ENCODE measurements around the gene CCNF.

GRCh38 chr16:2494616-2495015 lies 65.4 kb downstream of the CCNF start:
- no peak for TF ChIP-seq BRCA1 (IDR thresholded peaks at IDR 0.05; ENCODE audit: low read depth, low read length)
- no peak for TF ChIP-seq POLR2A (IDR thresholded peaks at IDR 0.05; ENCODE audit: control extremely low read depth in 1 of 2, low read depth in 2 of 2, low read length in 2 of 2)
- TF ChIP-seq, protein P1, sequence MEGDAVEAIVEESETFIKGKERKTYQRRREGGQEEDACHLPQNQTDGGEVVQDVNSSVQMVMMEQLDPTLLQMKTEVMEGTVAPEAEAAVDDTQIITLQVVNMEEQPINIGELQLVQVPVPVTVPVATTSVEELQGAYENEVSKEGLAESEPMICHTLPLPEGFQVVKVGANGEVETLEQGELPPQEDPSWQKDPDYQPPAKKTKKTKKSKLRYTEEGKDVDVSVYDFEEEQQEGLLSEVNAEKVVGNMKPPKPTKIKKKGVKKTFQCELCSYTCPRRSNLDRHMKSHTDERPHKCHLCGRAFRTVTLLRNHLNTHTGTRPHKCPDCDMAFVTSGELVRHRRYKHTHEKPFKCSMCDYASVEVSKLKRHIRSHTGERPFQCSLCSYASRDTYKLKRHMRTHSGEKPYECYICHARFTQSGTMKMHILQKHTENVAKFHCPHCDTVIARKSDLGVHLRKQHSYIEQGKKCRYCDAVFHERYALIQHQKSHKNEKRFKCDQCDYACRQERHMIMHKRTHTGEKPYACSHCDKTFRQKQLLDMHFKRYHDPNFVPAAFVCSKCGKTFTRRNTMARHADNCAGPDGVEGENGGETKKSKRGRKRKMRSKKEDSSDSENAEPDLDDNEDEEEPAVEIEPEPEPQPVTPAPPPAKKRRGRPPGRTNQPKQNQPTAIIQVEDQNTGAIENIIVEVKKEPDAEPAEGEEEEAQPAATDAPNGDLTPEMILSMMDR (IDR thresholded peaks at IDR 0.05; ENCODE audit: control extremely low read depth in 1 of 3, insufficient read depth in 1 of 3, low read depth in 1 of 3, low read length in 3 of 3), result no peak
- no peak for TF ChIP-seq POLR2AphosphoS5 (IDR thresholded peaks at IDR 0.05; ENCODE audit: low read depth, low read length)
- TF ChIP-seq RNF2 (IDR thresholded peaks at IDR 0.05; ENCODE audit: borderline replicate concordance, low read depth, low read length, missing control alignments, poor library complexity, severe bottlenecking), result no peak
- no peak for TF ChIP-seq HDAC2 (IDR thresholded peaks at IDR 0.05; ENCODE audit: borderline replicate concordance in 1 of 2, low read depth in 2 of 2, low read length in 2 of 2)
- TF ChIP-seq BCL11A (IDR thresholded peaks at IDR 0.05; ENCODE audit: low read depth in 2 of 2, low read length in 2 of 2), result no peak
- TF ChIP-seq TAF1 (IDR thresholded peaks at IDR 0.05; ENCODE audit: low read depth, low read length), result no peak
- TF ChIP-seq, protein P2, sequence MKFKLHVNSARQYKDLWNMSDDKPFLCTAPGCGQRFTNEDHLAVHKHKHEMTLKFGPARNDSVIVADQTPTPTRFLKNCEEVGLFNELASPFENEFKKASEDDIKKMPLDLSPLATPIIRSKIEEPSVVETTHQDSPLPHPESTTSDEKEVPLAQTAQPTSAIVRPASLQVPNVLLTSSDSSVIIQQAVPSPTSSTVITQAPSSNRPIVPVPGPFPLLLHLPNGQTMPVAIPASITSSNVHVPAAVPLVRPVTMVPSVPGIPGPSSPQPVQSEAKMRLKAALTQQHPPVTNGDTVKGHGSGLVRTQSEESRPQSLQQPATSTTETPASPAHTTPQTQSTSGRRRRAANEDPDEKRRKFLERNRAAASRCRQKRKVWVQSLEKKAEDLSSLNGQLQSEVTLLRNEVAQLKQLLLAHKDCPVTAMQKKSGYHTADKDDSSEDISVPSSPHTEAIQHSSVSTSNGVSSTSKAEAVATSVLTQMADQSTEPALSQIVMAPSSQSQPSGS (IDR thresholded peaks at IDR 0.05; ENCODE audit: low read length), result no peak
- no peak for TF ChIP-seq MAX (IDR thresholded peaks at IDR 0.05)
- TF ChIP-seq ZNF274 (IDR thresholded peaks at IDR 0.05; ENCODE audit: borderline replicate concordance, extremely low read depth, low read length), result no peak
- TF ChIP-seq CEBPB (IDR thresholded peaks at IDR 0.05; ENCODE audit: low read depth, low read length), result no peak
- TF ChIP-seq CHD2 (IDR thresholded peaks at IDR 0.05; ENCODE audit: low read length), result no peak
- no peak for TF ChIP-seq EZH2 (IDR thresholded peaks at IDR 0.05; ENCODE audit: low read depth, low read length, severe bottlenecking)
